ENCODE data around the gene FAM118B.

- TF ChIP-seq POLR2A (IDR thresholded peaks at IDR 0.05) (no peak), POLR2AphosphoS5 (IDR thresholded peaks at IDR 0.05) (no peak), EP300 (IDR thresholded peaks at IDR 0.05) (no peak)
- TF ChIP-seq, protein P1, sequence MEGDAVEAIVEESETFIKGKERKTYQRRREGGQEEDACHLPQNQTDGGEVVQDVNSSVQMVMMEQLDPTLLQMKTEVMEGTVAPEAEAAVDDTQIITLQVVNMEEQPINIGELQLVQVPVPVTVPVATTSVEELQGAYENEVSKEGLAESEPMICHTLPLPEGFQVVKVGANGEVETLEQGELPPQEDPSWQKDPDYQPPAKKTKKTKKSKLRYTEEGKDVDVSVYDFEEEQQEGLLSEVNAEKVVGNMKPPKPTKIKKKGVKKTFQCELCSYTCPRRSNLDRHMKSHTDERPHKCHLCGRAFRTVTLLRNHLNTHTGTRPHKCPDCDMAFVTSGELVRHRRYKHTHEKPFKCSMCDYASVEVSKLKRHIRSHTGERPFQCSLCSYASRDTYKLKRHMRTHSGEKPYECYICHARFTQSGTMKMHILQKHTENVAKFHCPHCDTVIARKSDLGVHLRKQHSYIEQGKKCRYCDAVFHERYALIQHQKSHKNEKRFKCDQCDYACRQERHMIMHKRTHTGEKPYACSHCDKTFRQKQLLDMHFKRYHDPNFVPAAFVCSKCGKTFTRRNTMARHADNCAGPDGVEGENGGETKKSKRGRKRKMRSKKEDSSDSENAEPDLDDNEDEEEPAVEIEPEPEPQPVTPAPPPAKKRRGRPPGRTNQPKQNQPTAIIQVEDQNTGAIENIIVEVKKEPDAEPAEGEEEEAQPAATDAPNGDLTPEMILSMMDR (IDR thresholded peaks at IDR 0.05) = no peak
Measured at GRCh38 chr11:126268361-126268707, 56.8 kb downstream of the FAM118B start.
